GM19395 (cell line): ENCODE data around the gene AKAP14.
"Not testable (repeated sequence)": the region's sequence is repeated elsewhere in the genome, so short reads cannot be mapped to it uniquely, and the experiment has no call there.

Experiments
- ATAC-seq: cut with Tn5 transposase; IDR thresholded peaks from one replicate; pipeline ENCODE4 v1.9.1; 2021; ENCODE audit warnings: mild to moderate bottlenecking, moderate library complexity; ENCODE audit not compliant: unreplicated experiment

AKAP14 gene

GRCh38 chrX:119895843-119896326, at the start of gene AKAP14:
AKAP14 (plus strand) TSS chrX:119895893; CDS start chrX:119903224, 7,331 bp downstream.
- no peak for ATAC-seq

- peak; percentile 97 for ATAC-seq
Measured at GRCh38 chrX:119852382-119853353, 43.0 kb upstream of the AKAP14 start, which contains the start of gene UPF3B. UPF3B (minus strand) TSS chrX:119852963; CDS start chrX:119852928, 35 bp downstream.

DNA sequence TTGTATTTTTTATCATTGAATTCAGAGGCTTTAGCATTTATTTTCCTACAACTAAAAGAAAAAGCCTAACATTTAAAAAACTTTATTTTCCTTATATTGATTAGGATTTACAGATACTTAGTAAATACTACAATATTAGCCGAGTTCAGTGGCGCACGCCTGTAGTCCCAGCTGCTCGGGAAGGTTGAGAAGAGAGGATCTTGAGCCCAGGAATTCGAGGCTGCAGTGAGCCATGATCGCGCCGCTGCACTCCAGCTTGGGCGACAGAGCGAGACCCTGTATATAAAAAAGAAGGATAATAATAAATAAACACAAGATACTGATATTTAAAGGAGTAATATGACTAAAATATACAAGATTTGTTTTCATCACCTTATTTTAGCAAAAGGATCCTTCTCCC, 42.2 kb upstream of the AKAP14 start:
- no peak for ATAC-seq

DNA sequence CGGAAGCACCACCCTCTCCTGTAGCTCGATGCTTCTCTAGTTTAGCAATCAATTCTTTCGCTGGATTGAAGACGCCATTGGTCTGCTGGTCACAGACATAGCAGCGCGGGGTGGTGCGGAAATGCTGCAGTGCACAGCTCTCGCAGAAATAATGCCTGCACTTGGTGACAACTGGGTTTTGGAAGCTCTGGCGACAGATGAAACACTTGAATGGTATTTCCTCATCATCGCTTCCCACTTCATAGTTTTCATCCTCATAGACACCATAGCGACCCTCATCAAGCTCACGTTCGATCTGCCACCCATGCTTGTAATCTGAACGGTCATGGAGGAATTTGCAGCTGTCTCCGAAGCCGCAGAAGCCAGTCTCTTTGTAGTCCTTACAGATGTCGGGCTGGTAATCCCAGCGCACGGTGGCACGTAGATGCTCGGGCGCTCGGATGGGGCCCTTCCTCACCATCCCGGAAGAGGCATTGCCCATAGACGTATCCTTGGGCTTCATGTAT, 25.0 kb upstream of the AKAP14 start:
- no peak for ATAC-seq

DNA sequence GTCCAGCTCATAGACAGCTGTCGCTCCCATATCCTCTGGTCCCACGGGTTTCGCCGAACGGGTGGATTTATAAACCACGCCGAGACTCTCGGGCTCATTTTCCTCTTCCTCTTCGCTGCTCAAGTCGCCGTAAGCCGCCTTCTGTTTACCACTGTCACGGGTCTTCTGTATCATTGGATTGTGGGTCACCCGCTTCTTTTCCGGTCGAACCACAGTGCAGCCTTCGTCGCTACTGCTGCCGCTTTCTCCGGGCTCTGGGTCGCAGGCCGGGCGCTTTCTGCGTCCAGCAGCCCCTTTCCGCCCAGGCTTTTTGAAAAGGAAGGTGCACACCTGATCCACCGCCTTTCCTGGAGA, 24.5 kb upstream of the AKAP14 start:
- ATAC-seq, result peak; percentile 53

DNA sequence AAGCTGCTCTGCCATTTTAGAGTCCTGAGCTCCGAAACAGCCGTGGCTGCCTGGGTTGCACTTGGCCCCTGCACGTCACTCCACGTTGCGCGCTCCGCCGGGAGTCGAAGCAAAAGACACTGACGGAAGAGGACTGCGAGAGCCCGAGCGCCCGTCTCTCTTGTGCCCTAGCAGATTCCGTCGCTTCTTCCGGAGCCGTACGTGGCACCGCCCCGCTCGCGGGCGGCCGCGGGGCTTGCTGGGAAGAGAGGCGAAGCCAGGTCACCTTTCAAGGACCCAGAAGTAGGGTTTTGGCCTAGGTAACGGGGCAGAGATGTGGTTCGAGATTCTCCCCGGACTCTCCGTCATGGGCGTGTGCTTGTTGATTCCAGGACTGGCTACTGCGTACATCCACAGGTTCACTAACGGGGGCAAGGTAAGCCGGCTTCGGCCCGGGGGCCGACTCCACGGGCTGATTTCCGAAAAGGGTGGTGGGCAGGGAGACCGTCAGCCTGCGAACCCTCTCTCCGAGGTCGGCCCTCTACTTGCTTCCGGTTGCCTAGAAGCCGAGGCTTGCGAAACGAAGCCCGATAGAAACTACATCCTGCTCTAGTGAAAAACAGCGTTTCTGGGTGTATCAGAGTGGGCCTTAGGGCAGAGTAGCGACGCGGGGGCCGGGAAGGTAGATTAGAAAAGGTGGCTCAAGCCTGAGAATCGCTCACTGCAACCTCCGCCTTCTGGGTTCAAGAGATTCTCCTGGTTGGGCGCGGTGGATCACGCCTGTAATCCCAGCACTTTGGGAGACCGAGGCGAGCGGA, 23.9 kb upstream of the AKAP14 start, which contains the start of the genes NDUFA1 and RNF113A:
Gene NDUFA1, plus strand, starts transcription at position 234 of the 797 bp plus-strand sequence. Its CDS starts 80 bp downstream, at position 314.
Gene RNF113A, minus strand, starts transcription at position 135 of the 797 bp plus-strand sequence. Its CDS starts 120 bp downstream, at position 15.
- peak; percentile 84 for ATAC-seq

DNA sequence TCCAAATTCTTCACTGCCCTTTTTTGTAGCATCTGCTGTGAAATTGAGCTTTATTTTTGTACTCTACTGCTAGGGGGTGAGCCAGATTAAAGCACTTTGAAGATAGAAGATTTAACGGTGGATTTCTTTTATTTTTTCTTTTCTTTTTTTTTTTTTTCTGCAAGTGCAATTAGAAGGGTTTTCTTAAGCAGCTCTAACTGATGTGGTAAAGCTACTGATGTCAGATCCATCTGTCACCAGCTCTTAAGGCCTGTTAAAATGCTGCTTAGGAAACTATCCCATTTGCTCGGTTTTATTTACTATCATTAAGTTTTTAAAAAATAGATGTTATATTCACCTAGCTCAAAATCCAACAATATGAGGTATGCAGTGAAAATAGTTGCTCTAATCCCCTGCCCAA, 17.0 kb upstream of the AKAP14 start:
- ATAC-seq, result no peak

DNA sequence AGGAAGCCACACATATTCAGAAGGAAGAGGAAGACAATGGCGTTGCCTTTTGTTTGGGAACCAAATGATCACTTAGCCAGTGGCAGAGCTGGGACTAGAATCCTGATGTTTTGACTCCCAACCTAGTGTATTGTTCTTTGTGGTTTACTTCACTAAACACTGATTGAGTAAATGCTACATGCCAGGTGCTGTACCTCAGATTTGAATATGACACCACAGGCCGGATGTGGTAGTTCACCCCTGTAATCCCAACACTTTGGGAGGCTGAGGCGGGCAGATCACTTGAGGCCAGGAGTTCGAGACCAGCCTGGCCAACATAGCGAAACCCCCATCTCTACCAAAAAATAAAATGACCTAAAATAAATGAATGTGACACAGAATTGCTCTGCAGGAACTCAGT, 15.6 kb upstream of the AKAP14 start:
- ATAC-seq, result no peak

DNA sequence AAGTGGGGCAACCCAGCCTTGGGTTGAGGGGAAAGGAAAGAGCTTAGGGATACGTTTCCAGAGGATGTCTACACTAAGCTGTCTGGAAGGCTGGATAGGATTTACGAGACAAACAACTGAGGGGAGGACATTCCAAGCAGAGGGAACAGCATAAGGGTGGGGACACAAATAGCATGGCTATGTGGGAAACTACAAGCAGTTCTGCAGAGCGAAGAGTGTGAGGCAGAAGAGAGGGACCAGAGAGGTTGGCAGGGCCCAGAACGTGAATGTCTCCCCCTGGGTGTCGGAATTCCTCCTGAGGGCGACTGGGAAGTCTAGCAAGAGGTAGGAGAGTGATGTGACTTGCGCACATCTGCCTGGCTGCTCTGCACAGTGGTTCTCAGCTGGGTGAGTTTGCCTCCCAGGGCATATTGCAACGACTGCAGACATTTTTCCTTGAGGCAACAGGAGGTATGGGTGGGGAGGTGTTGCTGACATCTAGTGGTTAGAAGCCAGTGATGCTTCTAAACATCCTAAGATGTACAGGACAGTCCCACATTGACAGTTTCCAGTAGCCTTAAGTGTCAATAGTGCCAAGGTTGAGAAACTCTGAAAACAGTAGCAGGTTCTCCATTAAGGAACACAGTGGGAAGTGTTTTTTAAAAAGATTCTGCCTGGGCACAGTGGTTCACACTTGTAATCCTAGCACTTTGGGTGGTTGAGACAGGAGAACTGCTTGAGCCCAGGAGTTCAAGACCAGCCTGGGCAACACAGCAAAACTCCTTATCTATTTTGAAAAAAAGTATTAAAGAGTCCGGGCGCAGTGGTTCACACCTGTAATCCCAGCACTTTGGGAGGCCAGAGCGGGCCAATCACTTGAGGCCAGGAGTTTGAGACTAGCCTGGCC, 14.9 kb upstream of the AKAP14 start:
- peak; percentile 92 for ATAC-seq

- no peak for ATAC-seq
Measured at GRCh38 chrX:119885554-119886428, 9.9 kb upstream of the AKAP14 start.

DNA sequence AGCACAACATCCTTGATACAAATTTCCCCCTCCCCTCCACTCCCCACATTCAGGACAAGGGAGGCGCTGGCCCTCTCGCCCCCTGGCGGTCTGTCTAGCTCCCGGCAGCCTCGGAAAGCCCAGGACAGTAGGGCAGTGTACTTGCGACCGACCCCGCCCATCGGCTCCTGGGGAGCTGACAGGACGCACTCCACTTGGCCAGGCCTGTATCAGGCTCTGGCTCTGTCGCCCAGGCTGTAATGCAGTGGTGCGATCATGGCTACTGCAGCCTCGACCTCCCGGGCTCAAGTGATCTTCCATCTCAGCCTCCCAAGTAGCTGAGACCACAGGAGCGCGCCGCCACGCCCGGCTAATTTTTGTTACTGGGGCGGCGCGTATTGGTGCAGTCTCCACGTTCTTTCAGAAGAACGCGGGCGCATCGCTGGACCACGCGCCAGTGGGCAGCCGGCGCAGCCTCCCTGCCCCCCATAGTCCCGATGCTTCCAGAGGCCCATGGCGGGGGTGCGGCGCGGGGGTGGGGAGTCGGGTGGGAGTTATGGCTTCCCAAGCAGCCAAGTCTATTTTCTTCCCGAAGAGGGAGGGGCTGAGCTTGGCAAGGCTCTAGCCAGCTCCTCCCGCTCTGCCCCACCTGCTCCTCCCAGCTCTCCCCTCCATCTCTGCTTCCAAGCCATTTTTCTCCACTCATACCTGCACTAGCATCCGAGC, 7.8 kb upstream of the AKAP14 start:
- peak; percentile 81 for ATAC-seq

DNA sequence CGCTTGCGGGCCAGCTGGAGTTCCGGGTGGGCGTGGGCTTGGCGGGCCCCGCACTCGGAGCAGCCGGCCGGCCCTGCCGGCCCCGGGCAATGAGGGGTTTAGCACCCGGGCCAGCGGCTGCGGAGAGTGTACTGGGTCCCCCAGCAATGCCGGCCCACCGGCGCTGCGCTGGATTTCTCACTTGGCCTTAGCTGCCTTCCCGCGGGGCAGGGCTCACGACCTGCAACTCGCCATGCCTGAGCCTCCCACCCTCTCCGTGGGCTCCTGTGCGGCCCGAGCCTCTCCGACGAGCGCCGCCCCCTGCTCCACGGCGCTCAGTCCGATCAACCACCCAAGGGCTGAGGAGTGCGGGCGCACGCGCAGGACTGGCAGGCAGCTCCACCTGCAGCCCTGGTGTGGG, 5.1 kb upstream of the AKAP14 start:
- not testable (repeated sequence) for ATAC-seq

DNA sequence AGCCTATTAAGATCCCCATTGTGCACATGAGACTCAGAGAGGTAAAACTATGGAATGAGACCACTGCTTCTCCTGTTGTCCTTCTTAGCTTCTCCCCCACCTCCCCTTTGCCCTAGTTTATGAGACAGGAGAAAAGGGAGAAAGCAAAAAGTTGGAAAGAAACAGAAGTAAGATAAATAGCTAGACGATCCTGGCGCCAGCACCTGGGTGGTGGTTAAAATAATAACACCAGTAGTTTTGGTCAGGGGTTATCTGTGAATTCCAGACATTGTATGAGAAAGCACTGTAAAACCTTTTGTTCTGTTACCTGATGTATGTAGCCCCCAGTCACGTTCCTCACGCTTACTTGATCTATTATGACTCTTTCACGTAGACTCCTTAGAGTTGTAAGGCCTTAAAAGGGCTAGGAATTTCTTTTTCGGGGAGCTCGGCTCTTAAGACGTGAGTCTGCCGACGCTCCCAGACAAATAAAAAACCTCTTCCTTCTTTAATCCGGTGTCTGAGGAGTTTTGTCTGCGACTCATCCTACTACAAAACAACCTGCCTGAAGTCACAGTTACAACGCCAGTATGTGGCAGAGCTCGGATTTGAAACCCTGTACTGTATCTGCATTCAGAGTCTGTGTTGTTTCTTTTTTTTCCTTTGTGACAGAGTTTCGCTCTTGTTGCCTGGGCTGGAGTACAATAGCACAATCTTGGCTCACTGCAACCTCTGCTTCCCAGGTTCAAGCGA, 3.6 kb upstream of the AKAP14 start:
- ATAC-seq, result not testable (repeated sequence)

DNA sequence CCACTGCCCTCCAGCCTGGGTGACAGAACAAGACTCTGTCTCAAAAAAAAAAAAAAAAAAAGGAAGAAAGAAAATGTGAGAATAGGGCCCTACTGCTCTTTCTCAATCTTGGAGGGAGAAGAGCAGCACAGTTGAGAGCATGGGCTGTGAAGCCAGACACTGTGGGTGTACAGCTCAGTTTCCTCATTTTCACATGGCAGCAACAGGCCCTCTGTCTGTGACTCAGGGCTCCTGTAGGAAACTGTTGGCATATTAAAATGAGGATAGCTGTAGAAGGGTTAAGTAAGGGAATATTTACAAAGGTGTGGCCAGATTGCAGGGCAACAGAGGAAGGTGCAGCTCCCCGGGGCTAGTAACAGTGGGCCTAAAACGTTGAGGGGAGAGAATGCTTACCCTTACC, 3.4 kb downstream of the AKAP14 start:
- ATAC-seq, result no peak

DNA sequence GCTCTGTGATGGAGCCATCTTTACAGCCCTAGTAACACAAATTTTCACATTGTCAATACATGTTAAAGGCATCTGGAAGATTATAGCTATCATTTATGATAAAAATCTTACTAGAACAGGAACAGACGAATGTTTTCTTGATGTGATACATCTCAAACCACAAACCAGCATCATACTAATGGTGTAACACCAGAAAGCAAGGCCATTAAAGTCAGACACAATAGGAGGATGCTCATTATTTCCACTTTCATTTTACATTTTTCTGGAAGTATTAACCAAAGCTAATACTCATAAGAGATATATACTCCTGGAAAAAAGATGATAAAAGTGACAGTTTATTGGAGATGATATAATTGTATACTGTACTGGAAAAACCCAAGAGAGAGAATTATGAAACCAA, 5.3 kb downstream of the AKAP14 start:
- ATAC-seq, result no peak

GRCh38 chrX:119916310-119916709, 20.6 kb downstream of the AKAP14 start:
- no peak for ATAC-seq

- no peak for ATAC-seq
Measured at GRCh38 chrX:119917877-119918276, 22.2 kb downstream of the AKAP14 start.
